Mucosa of rectum (tissue), 2 donors: ENCODE data around the gene SYNE4.

Experiments
- H3K27ac ChIP-seq, 2 donors: one replicate each; pipeline ENCODE4 v1.7.0; 2013; ENCODE audit warnings: inconsistent platforms in 2 of 2, low read depth in 2 of 2, low read length in 2 of 2
- H3K27me3 ChIP-seq, 2 donors: one replicate each; pipeline ENCODE4 v1.7.0; 2013; ENCODE audit warnings: low read length in 2 of 2; ENCODE audit not compliant: control insufficient read depth in 2 of 2, insufficient read depth in 2 of 2
- H3K36me3 ChIP-seq, 2 donors: one replicate each; pipeline ENCODE4 v1.7.0; 2013; ENCODE audit warnings: low read length in 2 of 2; ENCODE audit not compliant: control insufficient read depth in 2 of 2, insufficient read depth in 2 of 2
- H3K4me1 ChIP-seq, 2 donors: one replicate each; pipeline ENCODE4 v1.7.0; 2013; ENCODE audit warnings: low read length in 2 of 2, mild to moderate bottlenecking in 1 of 2; ENCODE audit not compliant: control insufficient read depth in 2 of 2, insufficient read depth in 2 of 2
- H3K4me3 ChIP-seq, 2 donors: one replicate each; pipeline ENCODE4 v1.7.0; 2013; ENCODE audit warnings: low read length in 2 of 2
- H3K9ac ChIP-seq, 2 donors: one replicate each; pipeline ENCODE4 v1.7.0; 2013; ENCODE audit warnings: low read length in 2 of 2, low read depth in 1 of 2, mild to moderate bottlenecking in 1 of 2
- H3K9me3 ChIP-seq, 2 donors: one replicate each; pipeline ENCODE4 v1.7.0; 2013; ENCODE audit warnings: low read length in 2 of 2; ENCODE audit not compliant: control insufficient read depth in 2 of 2
- donor health status: healthy.
- donor health status: Normal muscosa, but diverticular disease.

Gene SYNE4

GRCh38 chr19:36003284-36003683 is 5.3 kb downstream of the SYNE4 start:
- no peak overlapping the region for H3K9ac ChIP-seq
- no peaks in the 10 kb centered on the region for H3K27me3 ChIP-seq
- H3K27ac ChIP-seq = no peak overlapping the region
- no peak overlapping the region for H3K4me3 ChIP-seq
- H3K36me3 ChIP-seq = peaks cover 0 to 11% of the 10 kb centered on the region in 2 donors
- peaks cover 0 to 3% of the 10 kb centered on the region in 2 donors for H3K4me1 ChIP-seq
- no peaks in the 10 kb centered on the region for H3K9me3 ChIP-seq

- Histone ChIP-seq H3K4me3 (no peak overlapping the region), H3K36me3 (peaks cover 0 to 13% of the 10 kb centered on the region in 2 donors), H3K4me1 (peaks cover 3 to 5% of the 10 kb centered on the region in 2 donors), H3K27ac (no peak overlapping the region), H3K9ac (no peak overlapping the region), H3K27me3 (no peaks in the 10 kb centered on the region), H3K9me3 (no peaks in the 10 kb centered on the region)
Measured at GRCh38 chr19:36001605-36002004, 7.0 kb downstream of the SYNE4 start.

- H3K27me3 ChIP-seq = no peaks in the 10 kb centered on the region
- no peak overlapping the region for H3K27ac ChIP-seq
- H3K36me3 ChIP-seq = peaks cover 0 to 13% of the 10 kb centered on the region in 2 donors
- no peaks in the 10 kb centered on the region for H3K9me3 ChIP-seq
- peak overlapping the region; percentile 9 to 73 for H3K4me3 ChIP-seq
- H3K9ac ChIP-seq = no peak overlapping the region
- H3K4me1 ChIP-seq = peaks cover 12 to 21% of the 10 kb centered on the region in 2 donors
Measured at GRCh38 chr19:35996777-35997176, 11.8 kb downstream of the SYNE4 start.

- H3K9me3 ChIP-seq = no peaks in the 10 kb centered on the region
- H3K4me1 ChIP-seq = peaks cover 12 to 21% of the 10 kb centered on the region in 2 donors
Measured at GRCh38 chr19:35995048-35995993, 13.3 kb downstream of the SYNE4 start, which contains the start of gene SDHAF1. Gene SDHAF1 (plus strand): TSS chr19:35995188. CDS start chr19:35995275, 87 bp downstream.

GRCh38 chr19:35993923-35994598 is 14.6 kb downstream of the SYNE4 start:
- no peak overlapping the region for H3K27ac ChIP-seq
- H3K9ac ChIP-seq = peak overlapping the region; percentile 41 to 46
- peak overlapping the region; percentile 73 to 93 for H3K4me3 ChIP-seq
- H3K27me3 ChIP-seq = no peaks in the 10 kb centered on the region
- H3K4me1 ChIP-seq = peaks cover 12 to 19% of the 10 kb centered on the region in 2 donors
- peaks cover 0 to 3% of the 10 kb centered on the region in 2 donors for H3K36me3 ChIP-seq
- no peaks in the 10 kb centered on the region for H3K9me3 ChIP-seq

More at GRCh38 chr19:35995048-35995993, 13.3 kb downstream of the SYNE4 start, which contains the start of gene SDHAF1:
- H3K36me3 ChIP-seq = peaks cover 0 to 3% of the 10 kb centered on the region in 2 donors
- peak within 1 kb of the TSS; percentile 73 to 93 for H3K4me3 ChIP-seq
- H3K9ac ChIP-seq = peak within 1 kb of the TSS; percentile 76 to 83
- H3K27ac ChIP-seq = peak within 1 kb of the TSS; percentile 66 to 85
- H3K27me3 ChIP-seq = no peaks in the 10 kb centered on the region

GRCh38 chr19:35992907-35993765 is 15.5 kb downstream of the SYNE4 start:
- Histone ChIP-seq H3K9ac (no peak overlapping the region), H3K27ac (no peak overlapping the region), H3K9me3 (no peaks in the 10 kb centered on the region), H3K27me3 (peaks cover 0 to 5% of the 10 kb centered on the region in 2 donors), H3K4me3 (no peak overlapping the region), H3K4me1 (peaks cover 12 to 18% of the 10 kb centered on the region in 2 donors), H3K36me3 (peaks cover 0 to 1% of the 10 kb centered on the region in 2 donors)

GRCh38 chr19:35991731-35992450 is 16.7 kb downstream of the SYNE4 start:
- H3K4me3 ChIP-seq = no peak overlapping the region
- no peaks in the 10 kb centered on the region for H3K9me3 ChIP-seq
- H3K27ac ChIP-seq = no peak overlapping the region
- no peak overlapping the region for H3K9ac ChIP-seq
- H3K36me3 ChIP-seq = no peaks in the 10 kb centered on the region
- peaks cover 2 to 6% of the 10 kb centered on the region in 2 donors for H3K27me3 ChIP-seq
- H3K4me1 ChIP-seq = peaks cover 12 to 18% of the 10 kb centered on the region in 2 donors

GRCh38 chr19:35990771-35991730 is 17.6 kb downstream of the SYNE4 start:
- Histone ChIP-seq H3K27ac (no peak overlapping the region), H3K36me3 (no peaks in the 10 kb centered on the region), H3K9me3 (no peaks in the 10 kb centered on the region), H3K27me3 (peaks cover 7 to 13% of the 10 kb centered on the region in 2 donors), H3K4me3 (no peak overlapping the region), H3K9ac (no peak overlapping the region), H3K4me1 (peaks cover 4 to 10% of the 10 kb centered on the region in 2 donors)
